Smooth muscle cell (in vitro differentiated cells): ENCODE measurements around the gene HRAS. TPM values are rescaled to one million over a fixed set of nuclear protein-coding genes. Genes with fewer than 3 reads are reported as not detected.

Experiments used
- DNase-seq: peaks from one replicate; lab custom pipeline; 2025; ENCODE audit not compliant: unreplicated experiment; lab: John Stamatoyannopoulos, UW
- H2AFZ ChIP-seq: fragments of 200-600 bp; sonication (generic); 2 replicates; pipeline ENCODE4 v1.6.0; 2016; ENCODE audit warnings: antibody characterized with exemption, low read depth, mild to moderate bottlenecking
- H3F3A ChIP-seq: fragments of 200-600 bp; sonication (generic); 2 replicates; pipeline ENCODE4 v1.6.0; 2017; ENCODE audit warnings: antibody characterized with exemption, low read depth
- H3K27ac ChIP-seq: fragments of 200-600 bp; sonication (generic); 2 replicates; pipeline ENCODE4 v1.5.1; 2016; ENCODE audit warnings: low read depth, mild to moderate bottlenecking
- H3K27me3 ChIP-seq: fragments of 200-600 bp; sonication (generic); 2 replicates; pipeline ENCODE4 v1.6.1; 2016; ENCODE audit warnings: low read depth, mild to moderate bottlenecking
- H3K36me3 ChIP-seq: fragments of 200-600 bp; sonication (generic); 2 replicates; pipeline ENCODE4 v1.5.1; 2016; ENCODE audit warnings: low read depth
- H3K4me1 ChIP-seq: fragments of 200-600 bp; sonication (generic); 2 replicates; pipeline ENCODE4 v1.5.1; 2016; ENCODE audit warnings: low read depth
- H3K4me2 ChIP-seq: fragments of 200-600 bp; sonication (generic); 2 replicates; pipeline ENCODE4 v1.6.0; 2016; ENCODE audit warnings: mild to moderate bottlenecking
- H3K4me3 ChIP-seq: fragments of 200-600 bp; sonication (generic); 2 replicates; pipeline ENCODE4 v1.5.1; 2016; ENCODE audit warnings: mild to moderate bottlenecking
- H3K79me2 ChIP-seq: fragments of 200-600 bp; sonication (generic); 2 replicates; pipeline ENCODE4 v1.6.0; 2016; ENCODE audit warnings: low read depth, mild to moderate bottlenecking
- H3K9ac ChIP-seq: fragments of 200-600 bp; sonication (generic); 2 replicates; pipeline ENCODE4 v1.6.0; 2016; ENCODE audit warnings: low read depth
- H3K9me3 ChIP-seq: fragments of 200-600 bp; sonication (generic); replicated peaks from 2 replicates; pipeline ENCODE4 v1.5.1; 2016; ENCODE audit warnings: low read depth
- H4K20me1 ChIP-seq: fragments of 200-600 bp; sonication (generic); 2 replicates; pipeline ENCODE4 v1.6.0; 2016; ENCODE audit warnings: low read depth
- CTCF ChIP-seq: fragments of 200-600 bp; sonication (generic); IDR thresholded peaks from 2 replicates; pipeline ENCODE4 v1.5.1; 2017; ENCODE audit warnings: borderline replicate concordance, mild to moderate bottlenecking, antibody characterized with exemption; ENCODE audit not compliant: insufficient read depth, poor library complexity, severe bottlenecking
- WGBS: methylation state at CpG from one replicate; pipeline ENCODE4 v1.1.7; 2016; ENCODE audit warnings: low lambda C conversion rate; 5-methylcytosine and 5-hydroxymethylcytosine counted together
- polyA plus RNA-seq: library from polyadenylated mRNA; unstranded; fragments of >200 nt; fragmentation: Nextera tagmentation; extraction: Ambion mirVana; gene quantifications from 2 replicates; pipeline ENCODE4 v1.2.1, GENCODE V29; 2016
- total RNA-seq: library from RNA; depleted of rRNA; stranded (reverse); fragments of >200 nt; gene quantifications from 2 replicates; pipeline ENCODE4 v1.2.3, GENCODE V29; 2014

HRAS gene
- total and polyA plus RNA-seq, 2 experiments from 2014 or later = 39.9 to 59.1 TPM

- Histone ChIP-seq H3K4me2 (peak within 1 kb of the TSS; percentile 95), H2AFZ (no peak within 1 kb of the TSS), H3F3A (no peaks in the 10 kb centered on the region), H3K9ac (peak within 1 kb of the TSS; percentile 80), H3K4me3 (peak within 1 kb of the TSS; percentile 70), H3K27ac (peak within 1 kb of the TSS; percentile 22), H3K27me3 (no peaks in the 10 kb centered on the region), H3K36me3 (no peaks in the 10 kb centered on the region), H3K4me1 (peaks cover 5% of the 10 kb centered on the region), H3K9me3 (no peaks in the 10 kb centered on the region), H3K79me2 (peaks cover 16% of the 10 kb centered on the region), H4K20me1 (peaks cover 26% of the 10 kb centered on the region)
- DNase-seq = peak; percentile 74
- no peak for TF ChIP-seq CTCF
- WGBS = 3% methylated on average over 88 of the region's 93 CpGs
Measured at GRCh38 chr11:536841-537621, 1.7 kb upstream of the HRAS start, which contains the start of gene LRRC56. LRRC56 (plus strand) TSS chr11:537527; CDS start chr11:540685, 3,158 bp downstream.

- no peaks in the 10 kb centered on the region for H3K36me3 ChIP-seq
- peaks cover 5% of the 10 kb centered on the region for H3K4me1 ChIP-seq
- no peak overlapping the region for H2AFZ ChIP-seq
- peaks cover 35% of the 10 kb centered on the region for H4K20me1 ChIP-seq
- no peak for DNase-seq
- TF ChIP-seq CTCF = no peak
- H3K9me3 ChIP-seq = no peaks in the 10 kb centered on the region
- H3K4me2 ChIP-seq = peak overlapping the region; percentile 95
- peaks cover 16% of the 10 kb centered on the region for H3K79me2 ChIP-seq
- no peak overlapping the region for H3K9ac ChIP-seq
- no peaks in the 10 kb centered on the region for H3F3A ChIP-seq
- H3K27me3 ChIP-seq = no peaks in the 10 kb centered on the region
- H3K4me3 ChIP-seq = peak overlapping the region; percentile 94
- WGBS = no CpG with 5 or more reads among the region's 56 CpGs
- no peak overlapping the region for H3K27ac ChIP-seq
Measured at GRCh38 chr11:535210-535518, 212 bp downstream of the HRAS start.

- H3K4me3 ChIP-seq = peak overlapping the region; percentile 94
- H3K9ac ChIP-seq = peak overlapping the region; percentile 90
- H3K27me3 ChIP-seq = no peaks in the 10 kb centered on the region
- peaks cover 16% of the 10 kb centered on the region for H3K79me2 ChIP-seq
- peaks cover 5% of the 10 kb centered on the region for H3K4me1 ChIP-seq
- 13% methylated on average over 54 of the region's 66 CpGs for WGBS
- H3K27ac ChIP-seq = peak overlapping the region; percentile 75
- H3K36me3 ChIP-seq = no peaks in the 10 kb centered on the region
- peaks cover 35% of the 10 kb centered on the region for H4K20me1 ChIP-seq
- no peaks in the 10 kb centered on the region for H3K9me3 ChIP-seq
- peak overlapping the region; percentile 95 for H3K4me2 ChIP-seq
- no peak for DNase-seq
- no peak overlapping the region for H2AFZ ChIP-seq
- no peaks in the 10 kb centered on the region for H3F3A ChIP-seq
- TF ChIP-seq CTCF = no peak
Measured at GRCh38 chr11:534396-535209, 773 bp downstream of the HRAS start.
